HFFc6 (cell line): ENCODE results near the gene ALDH3B2. TPM values are rescaled to one million over a fixed set of nuclear protein-coding genes. Genes with fewer than 3 reads are reported as not detected.

Experiments used
- DNase-seq: peaks from one replicate; pipeline ENCODE4 v3.0.0-alpha.2; 2018
- H3K27ac Mint-ChIP-seq: 2 replicates; pipeline ENCODE4 v1.8.0; 2020; ENCODE audit warnings: mild to moderate bottlenecking, mixed read lengths
- H3K27me3 Mint-ChIP-seq: 2 replicates; pipeline ENCODE4 v1.8.0; 2021; ENCODE audit warnings: mild to moderate bottlenecking, moderate library complexity, mixed read lengths; ENCODE audit not compliant: insufficient read depth
- H3K36me3 Mint-ChIP-seq: 2 replicates; pipeline ENCODE4 v1.8.0; 2021; ENCODE audit warnings: low read depth, mixed read lengths
- H3K4me1 Mint-ChIP-seq: 2 replicates; pipeline ENCODE4 v1.8.0; 2020; ENCODE audit warnings: low read depth, mixed read lengths
- H3K4me3 Mint-ChIP-seq: 2 replicates; pipeline ENCODE4 v1.8.0; 2020; ENCODE audit warnings: mild to moderate bottlenecking, moderate library complexity, mixed read lengths
- H3K9me3 Mint-ChIP-seq: 2 replicates; pipeline ENCODE4 v1.8.0; 2020; ENCODE audit warnings: mild to moderate bottlenecking, mixed read lengths
- CTCF ChIP-seq: fragments of 200-600 bp; sonication (generic); IDR thresholded peaks from 2 replicates; pipeline ENCODE4 v1.5.0; 2021; ENCODE audit warnings: antibody characterized with exemption, mild to moderate bottlenecking
- total RNA-seq, 6 experiments: library from RNA; stranded (reverse); fragmentation: NEBNext Ultra II Directional; extraction: Animal tissue kit (Norgen Biotek cat#: 25700); gene quantifications; 2 replicates in 1 of 6; 3 replicates in 5 of 6; pipeline ENCODE4 v1.2.3, GENCODE V29; 2021

ALDH3B2 gene
- total RNA-seq, 6 experiments from 2014 or later, result not detected

- H3K9me3 Mint-ChIP-seq, result no peaks in the 10 kb centered on the region
- DNase-seq, result no peak
- TF ChIP-seq CTCF, result no peak
- H3K36me3 Mint-ChIP-seq, result no peaks in the 10 kb centered on the region
- H3K4me3 Mint-ChIP-seq, result no peak overlapping the region
- H3K27ac Mint-ChIP-seq, result no peak overlapping the region
- peaks cover 13% of the 10 kb centered on the region; the same call in 1 of the 2 replicates for H3K27me3 Mint-ChIP-seq
- no peaks in the 10 kb centered on the region; the same call in 1 of the 2 replicates for H3K4me1 Mint-ChIP-seq
Observed at GRCh38 chr11:67647471-67647870, 27.0 kb downstream of the ALDH3B2 start.

GRCh38 chr11:67646535-67647336 is 27.7 kb downstream of the ALDH3B2 start:
- no peak for DNase-seq
- no peaks in the 10 kb centered on the region for H3K9me3 Mint-ChIP-seq
- peaks cover 20% of the 10 kb centered on the region for H3K27me3 Mint-ChIP-seq
- no peak overlapping the region for H3K27ac Mint-ChIP-seq
- H3K4me3 Mint-ChIP-seq, result no peak overlapping the region
- H3K4me1 Mint-ChIP-seq, result no peaks in the 10 kb centered on the region
- no peaks in the 10 kb centered on the region for H3K36me3 Mint-ChIP-seq
- TF ChIP-seq CTCF, result no peak

- no peaks in the 10 kb centered on the region for H3K4me1 Mint-ChIP-seq
- no peak for DNase-seq
- no peaks in the 10 kb centered on the region for H3K9me3 Mint-ChIP-seq
- TF ChIP-seq CTCF, result no peak
- H3K4me3 Mint-ChIP-seq, result no peak overlapping the region
- H3K36me3 Mint-ChIP-seq, result no peaks in the 10 kb centered on the region
- no peak overlapping the region for H3K27ac Mint-ChIP-seq
- H3K27me3 Mint-ChIP-seq, result peaks cover 21% of the 10 kb centered on the region
Observed at GRCh38 chr11:67645521-67646461, 28.6 kb downstream of the ALDH3B2 start.

GRCh38 chr11:67644472-67645418 is 29.7 kb downstream of the ALDH3B2 start:
- H3K4me1 Mint-ChIP-seq, result no peaks in the 10 kb centered on the region
- no peaks in the 10 kb centered on the region for H3K36me3 Mint-ChIP-seq
- H3K4me3 Mint-ChIP-seq, result no peak overlapping the region
- no peak for TF ChIP-seq CTCF
- no peaks in the 10 kb centered on the region for H3K9me3 Mint-ChIP-seq
- no peak overlapping the region for H3K27ac Mint-ChIP-seq
- peaks cover 22% of the 10 kb centered on the region for H3K27me3 Mint-ChIP-seq
- no peak for DNase-seq

- no peak for DNase-seq
- peaks cover 25% of the 10 kb centered on the region for H3K27me3 Mint-ChIP-seq
- no peaks in the 10 kb centered on the region for H3K36me3 Mint-ChIP-seq
- TF ChIP-seq CTCF, result peak; percentile 43
- H3K27ac Mint-ChIP-seq, result no peak overlapping the region
- H3K9me3 Mint-ChIP-seq, result no peaks in the 10 kb centered on the region
- H3K4me3 Mint-ChIP-seq, result no peak overlapping the region
- H3K4me1 Mint-ChIP-seq, result no peaks in the 10 kb centered on the region
Observed at GRCh38 chr11:67644042-67644441, 30.4 kb downstream of the ALDH3B2 start.
